Measurements from ENCODE around the gene NPIPB9.
"Not testable (repeated sequence)": the region's sequence is repeated elsewhere in the genome, so short reads cannot be mapped to it uniquely, and the experiment has no call there.

Gene NPIPB9

GRCh38 chr16:28751487-28751886, at the start of gene NPIPB9:
Gene NPIPB9, plus strand, starts transcription at chr16:28751787.
- not testable (repeated sequence) for FAIRE-seq

GRCh38 chr16:28704246-28704645, 47.3 kb upstream of the NPIPB9 start:
- FAIRE-seq = not testable (repeated sequence)

GRCh38 chr16:28711220-28712083, 40.1 kb upstream of the NPIPB9 start, which contains the start of gene EIF3C:
Gene EIF3C, plus strand, starts transcription at chr16:28711464. Its CDS starts 223 bp downstream, at chr16:28711687.
- FAIRE-seq = peak; percentile 88

- FAIRE-seq = not testable (repeated sequence)
Observed at GRCh38 chr16:28722852-28723650, 28.5 kb upstream of the NPIPB9 start.

GRCh38 chr16:28731253-28731652, 20.3 kb upstream of the NPIPB9 start:
- peak; percentile 32 for FAIRE-seq

- peak; percentile 85 for FAIRE-seq
Observed at GRCh38 chr16:28732455-28733124, 19.0 kb upstream of the NPIPB9 start.

GRCh38 chr16:28739787-28740186, 11.8 kb upstream of the NPIPB9 start:
- not testable (repeated sequence) for FAIRE-seq

GRCh38 chr16:28740631-28741030, 11.0 kb upstream of the NPIPB9 start:
- FAIRE-seq = not testable (repeated sequence)

GRCh38 chr16:28741295-28741694, 10.3 kb upstream of the NPIPB9 start:
- not testable (repeated sequence) for FAIRE-seq

GRCh38 chr16:28746618-28747350, 4.8 kb upstream of the NPIPB9 start:
- FAIRE-seq = not testable (repeated sequence)

- FAIRE-seq = not testable (repeated sequence)
Observed at GRCh38 chr16:28749997-28750465, 1.6 kb upstream of the NPIPB9 start.

GRCh38 chr16:28750469-28751067, 1.0 kb upstream of the NPIPB9 start:
- FAIRE-seq = not testable (repeated sequence)

GRCh38 chr16:28781697-28782096, 30.1 kb downstream of the NPIPB9 start:
- FAIRE-seq = not testable (repeated sequence)

GRCh38 chr16:28782357-28782756, 30.8 kb downstream of the NPIPB9 start:
- FAIRE-seq = not testable (repeated sequence)

GRCh38 chr16:28802235-28803019, 50.8 kb downstream of the NPIPB9 start:
- not testable (repeated sequence) for FAIRE-seq

- FAIRE-seq = not testable (repeated sequence)
Observed at GRCh38 chr16:28807445-28808120, 56.0 kb downstream of the NPIPB9 start.

- no peak for FAIRE-seq
Observed at GRCh38 chr16:28820016-28820415, 68.4 kb downstream of the NPIPB9 start.

GRCh38 chr16:28820546-28820945, 69.0 kb downstream of the NPIPB9 start:
- not testable (repeated sequence) for FAIRE-seq

GRCh38 chr16:28821874-28822519, 70.4 kb downstream of the NPIPB9 start:
- no peak for FAIRE-seq
